ENCODE results near the gene ELK4.

ELK4 gene

DNA sequence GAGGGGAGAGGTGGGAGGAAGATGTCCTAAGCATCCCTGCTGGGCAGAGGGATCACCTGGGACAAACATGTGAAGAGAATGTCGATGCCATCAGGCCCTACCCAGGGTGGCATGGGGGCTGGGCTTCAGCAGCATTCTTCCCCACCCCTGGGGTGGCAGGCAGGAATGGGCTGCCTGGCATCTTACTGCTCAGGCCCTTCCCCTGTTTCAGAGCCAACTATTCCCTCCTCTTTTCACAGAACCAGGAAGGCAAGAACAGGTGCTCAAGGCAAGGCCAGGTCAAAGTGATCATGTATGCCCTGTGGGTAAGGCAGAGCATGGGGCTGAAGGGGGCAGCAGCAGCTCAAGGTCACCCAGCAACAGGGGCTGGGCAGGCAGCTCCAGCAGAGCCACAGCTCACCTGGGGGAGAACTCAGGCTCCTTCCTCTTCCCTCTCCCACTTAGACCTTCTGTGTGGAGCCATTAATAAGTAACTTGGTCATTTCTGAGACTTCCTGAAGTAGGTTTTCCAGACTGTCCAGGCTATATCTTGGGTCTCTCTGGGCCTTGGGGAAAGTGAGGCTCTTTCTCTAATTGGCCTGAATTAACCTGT, 56.4 kb downstream of the ELK4 start:
- Histone ChIP-seq H3K79me2 (ENCODE audit: insufficient read depth, low read length) (no peaks in the 10 kb centered on the region), H3K4me2 (ENCODE audit: low read depth, low read length, poor library complexity, severe bottlenecking) (no peak overlapping the region), H3K4me3 (ENCODE audit: low read length, poor library complexity, severe bottlenecking) (no peak overlapping the region), H4K20me1 (ENCODE audit: insufficient read depth, low read length, poor library complexity, severe bottlenecking) (no peaks in the 10 kb centered on the region), H3K27me3 (ENCODE audit: insufficient read depth, low read length, poor library complexity, severe bottlenecking) (no peaks in the 10 kb centered on the region), H3F3A (ENCODE audit: low read depth) (no peaks in the 10 kb centered on the region), H3K9me3 (ENCODE audit: insufficient read depth, low read depth, low read length) (no peaks in the 10 kb centered on the region), H3K9me2 (replicated peaks; ENCODE audit: low read depth, low read length) (no peaks in the 10 kb centered on the region), H3K4me1 (ENCODE audit: insufficient read depth, low read length, poor library complexity, severe bottlenecking) (no peaks in the 10 kb centered on the region), H2AFZ (ENCODE audit: low read length) (no peak overlapping the region), H3K9ac (ENCODE audit: low read depth, low read length, poor library complexity, severe bottlenecking) (no peak overlapping the region), H3K36me3 (ENCODE audit: insufficient read depth, low read length) (no peaks in the 10 kb centered on the region)
- TF ChIP-seq, protein P1, sequence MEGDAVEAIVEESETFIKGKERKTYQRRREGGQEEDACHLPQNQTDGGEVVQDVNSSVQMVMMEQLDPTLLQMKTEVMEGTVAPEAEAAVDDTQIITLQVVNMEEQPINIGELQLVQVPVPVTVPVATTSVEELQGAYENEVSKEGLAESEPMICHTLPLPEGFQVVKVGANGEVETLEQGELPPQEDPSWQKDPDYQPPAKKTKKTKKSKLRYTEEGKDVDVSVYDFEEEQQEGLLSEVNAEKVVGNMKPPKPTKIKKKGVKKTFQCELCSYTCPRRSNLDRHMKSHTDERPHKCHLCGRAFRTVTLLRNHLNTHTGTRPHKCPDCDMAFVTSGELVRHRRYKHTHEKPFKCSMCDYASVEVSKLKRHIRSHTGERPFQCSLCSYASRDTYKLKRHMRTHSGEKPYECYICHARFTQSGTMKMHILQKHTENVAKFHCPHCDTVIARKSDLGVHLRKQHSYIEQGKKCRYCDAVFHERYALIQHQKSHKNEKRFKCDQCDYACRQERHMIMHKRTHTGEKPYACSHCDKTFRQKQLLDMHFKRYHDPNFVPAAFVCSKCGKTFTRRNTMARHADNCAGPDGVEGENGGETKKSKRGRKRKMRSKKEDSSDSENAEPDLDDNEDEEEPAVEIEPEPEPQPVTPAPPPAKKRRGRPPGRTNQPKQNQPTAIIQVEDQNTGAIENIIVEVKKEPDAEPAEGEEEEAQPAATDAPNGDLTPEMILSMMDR (conservative IDR thresholded peaks at IDR 0.05; ENCODE audit: low read length) = peak; percentile 18; the same call in 1 of the 2 replicates
- no peak for TF ChIP-seq EZH2phosphoT487 (IDR thresholded peaks at IDR 0.05; ENCODE audit: borderline replicate concordance)

DNA sequence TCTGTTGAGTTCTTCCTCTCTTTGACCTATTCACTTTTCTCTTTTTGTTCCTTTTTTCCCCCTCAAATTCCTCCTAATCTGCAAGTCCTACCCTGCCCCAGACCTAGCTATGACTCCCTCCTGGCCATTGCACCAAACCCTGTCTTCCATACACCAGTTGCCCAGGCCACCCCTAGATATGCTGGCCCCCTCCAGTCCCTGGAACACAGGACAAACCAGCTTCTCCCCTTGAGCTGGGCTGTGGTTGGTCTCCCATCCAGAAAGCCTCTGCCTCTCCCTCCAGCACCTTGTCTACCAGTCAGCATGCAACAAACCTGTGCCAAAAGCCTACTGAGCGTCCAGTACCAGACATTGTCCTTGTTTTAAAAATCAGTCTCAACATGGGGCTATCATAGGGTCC, 59.4 kb downstream of the ELK4 start:
- Histone ChIP-seq H3K36me3 (ENCODE audit: insufficient read depth, low read length) (no peaks in the 10 kb centered on the region), H4K20me1 (ENCODE audit: insufficient read depth, low read length, poor library complexity, severe bottlenecking) (no peaks in the 10 kb centered on the region), H3F3A (ENCODE audit: low read depth) (no peaks in the 10 kb centered on the region), H3K9me3 (ENCODE audit: insufficient read depth, low read depth, low read length) (no peaks in the 10 kb centered on the region), H3K4me3 (ENCODE audit: low read length, poor library complexity, severe bottlenecking) (no peak overlapping the region), H3K4me1 (ENCODE audit: insufficient read depth, low read length, poor library complexity, severe bottlenecking) (no peaks in the 10 kb centered on the region), H3K9ac (ENCODE audit: low read depth, low read length, poor library complexity, severe bottlenecking) (no peak overlapping the region), H2AFZ (ENCODE audit: low read length) (no peak overlapping the region), H3K4me2 (ENCODE audit: low read depth, low read length, poor library complexity, severe bottlenecking) (no peak overlapping the region), H3K79me2 (ENCODE audit: insufficient read depth, low read length) (no peaks in the 10 kb centered on the region), H3K9me2 (replicated peaks; ENCODE audit: low read depth, low read length) (no peaks in the 10 kb centered on the region), H3K27me3 (ENCODE audit: insufficient read depth, low read length, poor library complexity, severe bottlenecking) (no peaks in the 10 kb centered on the region)
- no peak for TF ChIP-seq EZH2phosphoT487 (IDR thresholded peaks at IDR 0.05; ENCODE audit: borderline replicate concordance)
- TF ChIP-seq, protein P1 (conservative IDR thresholded peaks at IDR 0.05; ENCODE audit: low read length) = no peak

DNA sequence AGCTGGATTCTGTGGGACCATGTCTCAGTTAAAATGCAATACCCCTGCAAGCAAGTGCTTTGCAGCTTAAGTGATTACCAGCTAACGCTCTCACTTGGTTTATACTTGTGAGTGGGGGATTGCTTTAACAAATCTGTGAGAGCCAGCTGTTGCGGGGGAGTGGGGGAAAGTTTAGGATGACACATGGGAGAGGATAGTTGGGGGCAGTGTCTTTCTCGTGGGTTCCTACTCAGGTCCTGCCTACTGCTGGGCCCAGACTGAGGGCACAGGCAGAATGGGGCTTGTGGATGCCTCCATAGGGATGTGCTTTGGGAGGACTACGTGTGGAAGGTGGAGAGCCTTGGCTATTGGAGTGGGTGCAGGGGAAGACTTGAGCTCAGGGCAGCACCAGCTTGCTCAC, 60.1 kb downstream of the ELK4 start:
- H3K27me3 ChIP-seq (ENCODE audit: insufficient read depth, low read length, poor library complexity, severe bottlenecking) = no peaks in the 10 kb centered on the region
- H3K9ac ChIP-seq (ENCODE audit: low read depth, low read length, poor library complexity, severe bottlenecking) = no peak overlapping the region
- H3K79me2 ChIP-seq (ENCODE audit: insufficient read depth, low read length) = no peaks in the 10 kb centered on the region
- no peak overlapping the region for H3K4me3 ChIP-seq (ENCODE audit: low read length, poor library complexity, severe bottlenecking)
- no peak overlapping the region for H2AFZ ChIP-seq (ENCODE audit: low read length)
- H3K9me3 ChIP-seq (ENCODE audit: insufficient read depth, low read depth, low read length) = no peaks in the 10 kb centered on the region
- H3K36me3 ChIP-seq (ENCODE audit: insufficient read depth, low read length) = no peaks in the 10 kb centered on the region
- TF ChIP-seq, protein P1 (conservative IDR thresholded peaks at IDR 0.05; ENCODE audit: low read length) = no peak
- no peak for TF ChIP-seq EZH2phosphoT487 (IDR thresholded peaks at IDR 0.05; ENCODE audit: borderline replicate concordance)
- no peaks in the 10 kb centered on the region for H4K20me1 ChIP-seq (ENCODE audit: insufficient read depth, low read length, poor library complexity, severe bottlenecking)
- H3K4me1 ChIP-seq (ENCODE audit: insufficient read depth, low read length, poor library complexity, severe bottlenecking) = no peaks in the 10 kb centered on the region
- no peak overlapping the region for H3K4me2 ChIP-seq (ENCODE audit: low read depth, low read length, poor library complexity, severe bottlenecking)
- no peaks in the 10 kb centered on the region for H3K9me2 ChIP-seq (replicated peaks; ENCODE audit: low read depth, low read length)
- no peaks in the 10 kb centered on the region for H3F3A ChIP-seq (ENCODE audit: low read depth)
